ENCODE measurements around the gene SPACDR.
"Not testable (repeated sequence)": the region's sequence is repeated elsewhere in the genome, so short reads cannot be mapped to it uniquely, and the experiment has no call there.

SPACDR gene

DNA sequence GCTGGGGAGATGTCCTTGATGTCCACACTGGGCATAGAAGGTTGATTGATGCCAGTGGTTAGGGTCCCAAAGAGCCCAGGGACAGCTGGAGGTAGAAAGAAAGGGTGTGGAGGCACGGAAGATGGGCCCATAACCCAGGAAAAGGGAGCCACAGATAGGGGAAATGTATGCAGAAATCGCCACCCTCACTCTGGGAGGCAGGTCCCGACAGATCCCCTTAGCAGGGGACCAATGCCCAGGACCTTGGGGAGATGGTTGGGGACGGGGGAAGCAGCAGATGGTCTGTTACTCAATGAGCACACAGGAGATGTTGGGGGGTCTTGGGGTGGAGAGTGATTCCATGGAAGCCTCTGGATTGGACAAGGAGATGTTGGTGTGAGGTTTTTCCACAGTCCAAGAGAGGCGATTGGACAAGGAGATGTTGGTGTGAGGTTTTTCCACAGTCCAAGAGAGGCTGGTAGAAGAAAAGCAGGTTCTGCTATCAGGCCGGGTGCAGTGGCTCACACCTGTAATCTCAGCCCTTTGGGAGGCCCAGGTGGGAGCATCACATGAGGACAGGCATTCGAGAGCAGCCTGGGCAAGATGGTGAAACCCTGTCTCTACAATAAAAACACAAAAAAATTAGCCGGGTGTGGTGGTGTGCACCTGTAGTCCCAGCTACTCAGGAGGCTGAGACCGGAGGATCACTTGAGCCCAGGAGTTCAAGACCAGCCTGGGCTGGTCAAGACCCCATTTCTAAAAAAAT is 20.8 kb downstream of the SPACDR start:
- DNase-seq (ENCODE audit: extremely low read depth, insufficient read length), result no peak
- TF ChIP-seq, protein P1, sequence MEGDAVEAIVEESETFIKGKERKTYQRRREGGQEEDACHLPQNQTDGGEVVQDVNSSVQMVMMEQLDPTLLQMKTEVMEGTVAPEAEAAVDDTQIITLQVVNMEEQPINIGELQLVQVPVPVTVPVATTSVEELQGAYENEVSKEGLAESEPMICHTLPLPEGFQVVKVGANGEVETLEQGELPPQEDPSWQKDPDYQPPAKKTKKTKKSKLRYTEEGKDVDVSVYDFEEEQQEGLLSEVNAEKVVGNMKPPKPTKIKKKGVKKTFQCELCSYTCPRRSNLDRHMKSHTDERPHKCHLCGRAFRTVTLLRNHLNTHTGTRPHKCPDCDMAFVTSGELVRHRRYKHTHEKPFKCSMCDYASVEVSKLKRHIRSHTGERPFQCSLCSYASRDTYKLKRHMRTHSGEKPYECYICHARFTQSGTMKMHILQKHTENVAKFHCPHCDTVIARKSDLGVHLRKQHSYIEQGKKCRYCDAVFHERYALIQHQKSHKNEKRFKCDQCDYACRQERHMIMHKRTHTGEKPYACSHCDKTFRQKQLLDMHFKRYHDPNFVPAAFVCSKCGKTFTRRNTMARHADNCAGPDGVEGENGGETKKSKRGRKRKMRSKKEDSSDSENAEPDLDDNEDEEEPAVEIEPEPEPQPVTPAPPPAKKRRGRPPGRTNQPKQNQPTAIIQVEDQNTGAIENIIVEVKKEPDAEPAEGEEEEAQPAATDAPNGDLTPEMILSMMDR (IDR thresholded peaks at IDR 0.05; ENCODE audit: insufficient read depth, low read length, poor library complexity, severe bottlenecking), result no peak
- Histone ChIP-seq H3K4me3 (replicated peaks; ENCODE audit: low read depth, low read length) (no peak overlapping the region), H3K27me3 (replicated peaks; ENCODE audit: control insufficient read depth, insufficient read depth, low read length) (no peaks in the 10 kb centered on the region), H3K36me3 (ENCODE audit: control insufficient read depth, insufficient read depth, low read length) (no peaks in the 10 kb centered on the region)

DNA sequence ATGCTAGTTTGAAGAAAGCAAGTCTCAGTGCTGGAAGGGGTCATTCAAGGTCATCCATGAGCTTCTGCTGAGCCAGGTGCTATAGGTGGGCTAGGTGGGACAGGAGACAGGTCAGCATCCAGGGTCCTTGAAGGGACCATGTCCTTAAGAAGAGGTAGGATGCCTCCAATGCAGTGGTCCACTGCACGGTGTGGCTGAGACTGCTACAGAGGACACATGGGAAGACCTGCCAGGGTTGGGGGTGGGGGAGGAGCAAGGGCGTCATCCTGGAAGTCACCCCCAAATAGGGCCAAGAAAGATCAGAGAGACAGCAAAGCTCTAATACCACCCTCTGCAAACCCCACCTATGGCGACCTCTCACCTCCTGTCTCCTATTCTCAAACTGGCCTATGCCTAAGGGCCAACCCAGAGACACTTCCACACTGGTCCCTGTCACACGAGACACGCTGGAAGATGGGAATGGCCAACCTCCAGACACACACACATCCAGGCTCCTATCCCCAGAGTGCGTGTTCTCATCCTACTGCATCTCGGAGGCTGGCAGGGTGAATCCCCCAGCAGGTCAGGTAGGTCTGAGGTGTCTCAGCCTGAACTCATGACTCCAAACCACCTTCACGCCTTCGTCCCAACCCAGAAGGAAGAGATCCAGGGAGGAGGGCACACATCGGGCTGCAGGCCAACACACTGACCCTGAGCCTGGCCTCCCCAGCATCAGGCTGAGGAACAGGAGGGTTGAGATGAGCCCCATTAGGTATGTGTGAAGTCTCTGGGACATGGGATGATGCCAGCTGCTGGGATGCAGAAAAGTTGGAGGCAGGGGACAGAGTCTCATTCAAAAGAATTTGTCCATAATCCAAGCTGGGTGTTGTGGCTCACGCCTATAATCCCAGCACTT is 22.2 kb downstream of the SPACDR start:
- Histone ChIP-seq H3K27me3 (replicated peaks; ENCODE audit: control insufficient read depth, insufficient read depth, low read length) (no peaks in the 10 kb centered on the region), H3K36me3 (ENCODE audit: control insufficient read depth, insufficient read depth, low read length) (no peaks in the 10 kb centered on the region), H3K4me3 (replicated peaks; ENCODE audit: low read depth, low read length) (no peak overlapping the region)
- DNase-seq (ENCODE audit: extremely low read depth, insufficient read length), result no peak
- TF ChIP-seq, protein P1 (IDR thresholded peaks at IDR 0.05; ENCODE audit: insufficient read depth, low read length, poor library complexity, severe bottlenecking), result no peak

DNA sequence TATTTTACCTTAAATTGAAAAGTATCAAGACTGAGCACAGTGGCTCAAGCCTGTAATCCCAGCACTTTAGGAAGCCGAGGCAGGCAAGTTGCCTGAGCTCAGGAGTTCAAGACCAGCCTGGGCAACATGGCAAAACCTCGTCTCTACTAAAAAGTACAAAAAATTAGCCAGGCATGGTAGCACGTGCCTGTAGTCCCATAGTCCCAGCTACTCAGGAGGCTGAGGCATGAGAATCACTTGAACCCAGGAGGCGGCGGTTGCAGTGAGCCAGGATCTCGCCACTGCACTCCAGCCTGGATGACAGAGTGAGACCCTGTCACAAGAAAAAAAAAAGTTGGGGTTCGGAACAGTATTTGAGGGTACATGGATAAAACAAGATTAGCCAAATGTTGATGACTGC is 24.8 kb downstream of the SPACDR start:
- not testable (repeated sequence) for DNase-seq (ENCODE audit: extremely low read depth, insufficient read length)

DNA sequence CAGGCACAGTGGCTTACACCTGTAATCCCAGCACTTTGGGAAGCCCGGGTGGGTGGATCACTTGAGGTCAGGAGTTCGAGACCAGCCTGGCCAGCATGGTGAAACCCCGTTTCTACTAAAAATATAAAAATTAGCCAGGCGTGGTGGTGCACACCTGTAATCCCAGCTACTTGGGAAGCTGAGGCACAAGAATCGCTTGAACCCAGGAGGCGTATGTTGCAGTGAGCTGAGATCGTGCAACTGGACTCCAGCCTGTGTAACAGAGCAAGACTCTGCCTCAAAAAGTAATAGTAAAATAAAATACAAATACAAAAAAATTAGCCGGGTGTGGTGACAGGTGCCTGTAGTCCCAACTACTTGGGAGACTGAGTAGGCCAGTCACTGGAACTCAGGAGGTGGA is 25.3 kb downstream of the SPACDR start:
- H3K27me3 ChIP-seq (replicated peaks; ENCODE audit: control insufficient read depth, insufficient read depth, low read length); H3K36me3 ChIP-seq (ENCODE audit: control insufficient read depth, insufficient read depth, low read length); DNase-seq (ENCODE audit: extremely low read depth, insufficient read length); H3K4me3 ChIP-seq (replicated peaks; ENCODE audit: low read depth, low read length): not testable (repeated sequence)

More for the DNA sequence above, 24.8 kb downstream of the SPACDR start:
- not testable (repeated sequence) for H3K36me3 ChIP-seq (ENCODE audit: control insufficient read depth, insufficient read depth, low read length); H3K27me3 ChIP-seq (replicated peaks; ENCODE audit: control insufficient read depth, insufficient read depth, low read length); H3K4me3 ChIP-seq (replicated peaks; ENCODE audit: low read depth, low read length)

DNA sequence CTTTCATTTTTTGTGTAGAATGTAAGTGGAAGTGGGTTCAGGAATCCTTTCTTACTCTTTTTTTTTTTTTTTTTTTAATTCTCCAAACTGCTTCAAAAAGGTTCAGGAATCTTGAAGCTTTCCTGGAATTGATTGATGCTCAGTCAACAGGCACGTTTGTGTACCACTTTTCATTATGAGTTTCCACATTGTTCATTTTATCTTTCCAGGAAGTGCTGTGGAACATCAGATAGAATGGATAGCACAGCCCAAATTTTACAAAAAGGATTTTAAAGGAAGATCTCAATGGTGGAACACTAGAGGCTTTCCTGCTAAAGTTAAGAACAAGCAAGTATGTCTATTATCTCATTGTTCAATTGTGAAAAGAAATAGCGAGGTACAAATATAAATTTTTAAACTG is 25.9 kb downstream of the SPACDR start:
- H3K36me3 ChIP-seq (ENCODE audit: control insufficient read depth, insufficient read depth, low read length), result peaks cover 12% of the 10 kb centered on the region
- H3K4me3 ChIP-seq (replicated peaks; ENCODE audit: low read depth, low read length), result no peak overlapping the region
- DNase-seq (ENCODE audit: extremely low read depth, insufficient read length), result no peak
- H3K27me3 ChIP-seq (replicated peaks; ENCODE audit: control insufficient read depth, insufficient read depth, low read length), result no peaks in the 10 kb centered on the region
- TF ChIP-seq, protein P1 (IDR thresholded peaks at IDR 0.05; ENCODE audit: insufficient read depth, low read length, poor library complexity, severe bottlenecking), result no peak

DNA sequence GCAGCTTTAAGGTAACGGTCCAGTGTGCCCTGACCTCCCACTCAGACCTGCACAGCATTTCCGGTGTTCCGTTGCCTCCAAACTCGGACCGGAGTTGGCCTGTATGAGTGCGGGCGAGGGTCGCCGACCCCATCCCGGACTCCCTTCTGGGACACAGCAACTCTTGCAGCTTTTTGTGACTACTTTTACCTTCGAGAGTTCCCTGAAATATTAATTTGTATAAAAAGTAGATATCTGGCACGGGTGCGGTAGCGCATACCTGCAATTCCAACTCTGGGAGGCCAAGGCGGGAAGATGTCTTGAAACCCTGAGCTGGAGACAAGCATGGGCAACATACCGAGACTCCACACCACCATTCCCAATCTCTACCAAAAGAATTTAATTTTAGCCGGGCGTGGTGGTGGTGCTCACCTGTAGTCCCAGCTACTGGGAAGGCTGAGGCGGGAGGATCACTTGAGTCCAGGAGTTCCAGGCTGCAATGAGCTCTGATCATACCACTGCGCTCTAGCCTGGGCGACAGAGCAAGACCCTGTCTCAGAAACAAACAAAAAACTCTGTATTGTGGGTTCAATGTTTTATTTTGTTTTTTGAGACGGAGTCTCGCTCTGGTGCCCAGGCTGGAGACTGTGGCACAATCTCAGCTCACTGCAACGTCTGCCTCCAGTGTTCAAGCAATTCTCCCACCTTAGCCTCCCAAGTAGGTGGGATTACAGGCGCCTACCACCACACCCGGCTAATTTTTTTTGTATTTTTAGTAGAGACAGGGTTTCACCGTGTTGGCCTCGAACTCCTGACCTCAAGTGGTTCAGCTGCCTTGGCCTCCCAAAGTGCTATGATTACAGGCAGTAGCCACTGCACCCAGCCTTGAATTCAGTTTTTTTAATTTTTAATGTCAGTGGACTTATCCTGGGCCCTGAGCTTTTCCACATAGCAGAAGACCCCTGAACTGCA is 26.6 kb downstream of the SPACDR start:
- DNase-seq (ENCODE audit: extremely low read depth, insufficient read length), result no peak
- no peak overlapping the region; the same call in 1 of the 2 replicates for H3K4me3 ChIP-seq (replicated peaks; ENCODE audit: low read depth, low read length)
- TF ChIP-seq, protein P1 (IDR thresholded peaks at IDR 0.05; ENCODE audit: insufficient read depth, low read length, poor library complexity, severe bottlenecking), result no peak
- no peaks in the 10 kb centered on the region for H3K27me3 ChIP-seq (replicated peaks; ENCODE audit: control insufficient read depth, insufficient read depth, low read length)
- peaks cover 13% of the 10 kb centered on the region for H3K36me3 ChIP-seq (ENCODE audit: control insufficient read depth, insufficient read depth, low read length)

All from GM06990 (cell line).